GM12878 (cell line): ENCODE measurements around the gene GLTP. TPM values are rescaled to one million over a fixed set of nuclear protein-coding genes. Genes with fewer than 3 reads are reported as not detected.

Source experiments
- ATAC-seq: fragments of 200-7000 bp; cut with Tn5 transposase; 3 replicates; pipeline ENCODE4 v1.9.1; 2020; ENCODE audit warnings: mild to moderate bottlenecking, moderate library complexity
- BruUV-seq: library from RNA; stranded (reverse); fragments of 400-500 nt; replicated peaks from 2 replicates; lab custom pipeline; 2021; lab: Mats Ljungman, UMichigan
- CTCF ChIA-PET: fragments of 300-600 bp; sonication (Branson Sonifier 250); formaldehyde crosslinking; extraction: SDS; loops from one replicate; lab custom pipeline; 2021; ENCODE audit warnings: inconsistent platforms; lab: Yijun Ruan, JAX
- POLR2A ChIA-PET: fragments of 350-600 bp; formaldehyde crosslinking; extraction: SDS; loops from one replicate; lab custom pipeline; 2021; ENCODE audit warnings: inconsistent platforms; lab: Charles Lee
- RAD21 ChIA-PET: fragments of 300-600 bp; sonication (Branson Sonifier 250); formaldehyde crosslinking; loops from one replicate; lab custom pipeline; 2023; ENCODE audit warnings: antibody characterized with exemption; ENCODE audit not compliant: unreplicated experiment; lab: Charles Lee
- SMC1A ChIA-PET: fragments of 300-600 bp; sonication (Branson Sonifier 250); formaldehyde crosslinking; loops from one replicate; lab custom pipeline; 2023; ENCODE audit not compliant: unreplicated experiment, uncharacterized antibody; lab: Charles Lee
- DNase-seq: peaks from one replicate; pipeline ENCODE4 v3.0.0-alpha.2; 2011; ENCODE audit warnings: low read depth, low spot score
- FAIRE-seq: peaks from 3 replicates; lab custom pipeline; 2011; peaks lifted over from hg19 to GRCh38; lab: Jason Lieb, UNC
- H2AFZ ChIP-seq: 2 replicates; pipeline ENCODE4 v1.6.0; 2011; ENCODE audit warnings: low read depth, low read length, control low read depth; ENCODE audit not compliant: control insufficient read depth
- H3K27ac ChIP-seq: 2 replicates; pipeline ENCODE4 v1.5.1; 2011; ENCODE audit warnings: control low read depth; ENCODE audit not compliant: control insufficient read depth, insufficient read depth
- H3K27me3 ChIP-seq, 2 experiments: replicated peaks in 1 of 2; 2 replicates each; pipeline versions ENCODE4 v1.6.0 to v1.6.1; 2011; ENCODE audit warnings: low read length in 1 of 2; ENCODE audit not compliant: control insufficient read depth in 2 of 2, insufficient read depth in 2 of 2
- H3K36me3 ChIP-seq, 2 experiments: 2 replicates each; pipeline ENCODE4 v1.5.1; 2011; ENCODE audit warnings: low read length in 1 of 2; ENCODE audit not compliant: control insufficient read depth in 2 of 2, insufficient read depth in 2 of 2
- H3K4me1 ChIP-seq: 2 replicates; pipeline ENCODE4 v1.6.1; 2011; ENCODE audit warnings: mild to moderate bottlenecking, low read length, moderate library complexity, mixed read lengths; ENCODE audit not compliant: control insufficient read depth, insufficient read depth
- H3K4me2 ChIP-seq: 2 replicates; pipeline ENCODE4 v1.6.0; 2011; ENCODE audit warnings: control low read depth; ENCODE audit not compliant: control insufficient read depth, insufficient read depth
- H3K4me3 ChIP-seq: fragments of 200-600 bp; sonication (generic); 2 replicates; pipeline ENCODE4 v1.5.1; 2016
- H3K79me2 ChIP-seq: 2 replicates; pipeline ENCODE4 v1.6.0; 2011; ENCODE audit warnings: low read length; ENCODE audit not compliant: control insufficient read depth, insufficient read depth
- H3K9ac ChIP-seq: 2 replicates; pipeline ENCODE4 v1.8.0; 2011; ENCODE audit warnings: low read length, control low read depth, mixed read lengths; ENCODE audit not compliant: control insufficient read depth, insufficient read depth
- H3K9me3 ChIP-seq: replicated peaks from 3 replicates; pipeline ENCODE4 v1.5.1; 2011; ENCODE audit warnings: mild to moderate bottlenecking, low read length; ENCODE audit not compliant: control insufficient read depth, insufficient read depth
- H4K20me1 ChIP-seq: 2 replicates; pipeline ENCODE4 v1.6.0; 2011; ENCODE audit not compliant: control insufficient read depth, insufficient read depth
- ATF2 ChIP-seq: IDR thresholded peaks from 2 replicates; pipeline ENCODE4 v1.6.1; 2012; ENCODE audit warnings: low read length, inconsistent platforms
- ELK1 ChIP-seq: IDR thresholded peaks from 2 replicates; pipeline ENCODE4 v1.6.1; 2012; ENCODE audit warnings: low read depth, low read length, improper control_type of control experiment
- ETV6 ChIP-seq, 2 experiments: fragments of 450-650 bp in 1 of 2; IDR thresholded peaks in 1 of 2; conservative IDR thresholded peaks in 1 of 2; 2 replicates each; pipeline ENCODE4 v1.6.1; 2014; ENCODE audit warnings: antibody characterized with exemption in 1 of 2, borderline replicate concordance in 1 of 2, low read depth in 1 of 2, mild to moderate bottlenecking in 1 of 2, moderate library complexity in 1 of 2
- IKZF2 ChIP-seq, 2 experiments: fragments of 450-650 bp; IDR thresholded peaks; 2 replicates each; pipeline ENCODE4 v1.6.1; 2017; ENCODE audit warnings: mild to moderate bottlenecking in 2 of 2, moderate library complexity in 2 of 2
- MEF2A ChIP-seq: IDR thresholded peaks from 2 replicates; pipeline ENCODE4 v1.6.1; 2011; ENCODE audit warnings: low read depth, mild to moderate bottlenecking, low read length, moderate library complexity; ENCODE audit not compliant: insufficient read depth
- NFYA ChIP-seq: IDR thresholded peaks from 2 replicates; pipeline ENCODE4 v1.6.1; 2011; ENCODE audit warnings: low read depth, mild to moderate bottlenecking, low read length, improper control_type of control experiment, borderline replicate concordance
- NFYB ChIP-seq: IDR thresholded peaks from 2 replicates; pipeline ENCODE4 v1.6.1; 2011; ENCODE audit warnings: low read depth, mild to moderate bottlenecking, low read length, improper control_type of control experiment, moderate library complexity; ENCODE audit not compliant: insufficient read depth
- NR2C1 ChIP-seq: fragments of 450-650 bp; IDR thresholded peaks from 2 replicates; pipeline ENCODE4 v1.6.1; 2017; ENCODE audit warnings: antibody characterized with exemption, mild to moderate bottlenecking, moderate library complexity
- POU2F2 ChIP-seq: IDR thresholded peaks from 3 replicates; pipeline ENCODE4 v1.6.1; 2011; ENCODE audit warnings: low read depth, mild to moderate bottlenecking, low read length, borderline replicate concordance
- SMAD1 ChIP-seq: fragments of 450-650 bp; IDR thresholded peaks from 2 replicates; pipeline ENCODE4 v1.6.1; 2018; ENCODE audit warnings: mild to moderate bottlenecking, low read depth; ENCODE audit not compliant: partially characterized antibody
- SMC3 ChIP-seq: IDR thresholded peaks from 2 replicates; pipeline ENCODE4 v1.6.1; 2011; ENCODE audit warnings: low read length, improper control_type of control experiment, borderline replicate concordance
- TCF7 ChIP-seq: IDR thresholded peaks from 2 replicates; pipeline ENCODE4 v1.6.1; 2014; ENCODE audit warnings: antibody characterized with exemption, borderline replicate concordance
- WGBS: methylation state at CpG from one replicate; pipeline ENCODE4 v1.1.6; 2016; ENCODE audit warnings: low lambda C conversion rate; ENCODE audit not compliant: insufficient replicate concordance, insufficient coverage; ENCODE audit errors: missing lambda C conversion rate; 5-methylcytosine and 5-hydroxymethylcytosine counted together
- in situ Hi-C: fragments of 300-500 bp; cut with MboI; formaldehyde crosslinking; loops from 9 replicates; pipeline ENCODE4 v1.14.3; 2018; ENCODE audit warnings: mixed read lengths
- intact Hi-C: fragments of 100-400 bp; cut with micrococcal nuclease; formaldehyde crosslinking; loops from one replicate; pipeline ENCODE4 v1.14.2; 2022; ENCODE audit not compliant: unreplicated experiment
- polyA plus RNA-seq, 11 experiments: library from polyadenylated mRNA; depleted of rRNA in 4 of 11; unstranded in 6 of 11; stranded (reverse) in 5 of 11; fragments of >200 nt; fragmentation: Nextera tagmentation in 4 of 11; fragmentation: Illumina TruSeq in 1 of 11; extraction: Ambion mirVana in 4 of 11; extraction: Trizol in 1 of 11; gene quantifications; 1 replicate in 1 of 11; 2 replicates in 10 of 11; pipeline versions ENCODE4 v1.2.1 to v1.2.3, GENCODE V29; 2011 to 2016; ENCODE audit warnings: inconsistent platforms in 2 of 11, missing spikeins in 2 of 11, low read depth in 1 of 11
- total RNA-seq, 4 experiments: library from RNA; depleted of rRNA in 3 of 4; stranded (reverse); fragments of >200 nt in 3 of 4; fragmentation: Illumina TruSeq in 1 of 4; extraction: Trizol in 1 of 4; gene quantifications; 2 replicates each; pipeline versions ENCODE4 v1.2.1 to v1.2.3, GENCODE V29; 2013 to 2021

Gene GLTP
- total and polyA plus RNA-seq, 10 of the 15 experiments (the other 5 are each of a cell fraction or from before 2014, with no cell fraction given): 16.8 to 44.0 (median 25.3) TPM

- CTCF ChIA-PET: interaction anchor here (0.8 kb wide), 1 partner anchor 70 kb away, joined by 3 read pairs; no protein-coding TSS in a partner anchor
- no peak for ATAC-seq
- Histone ChIP-seq H3K79me2 (no peaks in the 10 kb centered on the region), H3K36me3 (peaks cover 12 to 21% of the 10 kb centered on the region in 2 experiments), H2AFZ (no peak overlapping the region), H3K4me2 (no peak overlapping the region), H3K27ac (no peak overlapping the region), H3K9me3 (no peaks in the 10 kb centered on the region), H3K9ac (no peak overlapping the region), H3K4me3 (no peak overlapping the region), H3K4me1 (no peaks in the 10 kb centered on the region), H4K20me1 (no peaks in the 10 kb centered on the region), H3K27me3 (no peaks in the 10 kb centered on the region)
- in situ Hi-C loops: no loop called here
- BruUV-seq: no TSS peak
- intact Hi-C loops: no loop called here
- no peak for DNase-seq
- WGBS: 91% methylated on average over 26 of the region's 26 CpGs
- RAD21 ChIA-PET: no interaction called here
- SMC1A ChIA-PET: no interaction called here
- no peak for FAIRE-seq
- POLR2A ChIA-PET: interaction anchor here (0.5 kb wide), 1 partner anchor 32 kb away, joined by 5 read pairs; no protein-coding TSS in a partner anchor
- TF ChIP-seq ATF2: no peak
- no peak for TF ChIP-seq ETV6 (conservative IDR thresholded peaks at IDR 0.05 in 1 of 2, IDR thresholded peaks at IDR 0.05 in 1 of 2; ENCODE audit: borderline replicate concordance in 1 of 2, low read depth in 1 of 2)
- TF ChIP-seq SMAD1: no peak
- TF ChIP-seq ELK1: no peak
- no peak for TF ChIP-seq POU2F2
- TF ChIP-seq NFYB: no peak
- TF ChIP-seq NR2C1: no peak
- no peak for TF ChIP-seq MEF2A
- TF ChIP-seq TCF7: no peak
- no peak for TF ChIP-seq NFYA
- TF ChIP-seq IKZF2 (IDR thresholded peaks at IDR 0.05): no peak
- no peak for TF ChIP-seq SMC3
These were observed 35.1 kb upstream of the GLTP start for GRCh38 chr12:109915171-109916040.
